Adrenal gland (tissue), 5 donors: ENCODE measurements around the gene PPP1R12A.

Experiments
- CTCF ChIP-seq, 6 experiments: fragments of 450-650 bp in 4 of 6; fragments of 200-600 bp in 2 of 6; sonication (generic) in 1 of 6; IDR thresholded peaks; 1 replicate in 5 of 6; 2 replicates in 1 of 6; pipeline versions ENCODE4 v1.5.1 to v1.8.0; 2016 to 2021; ENCODE audit warnings: antibody characterized with exemption in 6 of 6, mild to moderate bottlenecking in 2 of 6, moderate library complexity in 1 of 6
- POLR2A ChIP-seq, 2 donors: fragments of 450-650 bp; IDR thresholded peaks; one replicate each; pipeline ENCODE4 v1.6.1; 2017; ENCODE audit warnings: antibody characterized with exemption in 2 of 2, mild to moderate bottlenecking in 2 of 2, moderate library complexity in 1 of 2
- donor health status: DM: no; HTN: no; CAD: no.

GRCh38 chr12:79895071-79895470, 39.8 kb downstream of the PPP1R12A start:
- no peak for TF ChIP-seq CTCF (IDR thresholded peaks at IDR 0.05)
- TF ChIP-seq POLR2A (IDR thresholded peaks at IDR 0.05), result no peak
